Measurements from ENCODE around the gene SLC5A10. TPM values are rescaled to one million over a fixed set of nuclear protein-coding genes. Genes with fewer than 3 reads are reported as not detected.

Gene SLC5A10
- total RNA-seq, 1 donor from 2014 or later = not detected

DNA sequence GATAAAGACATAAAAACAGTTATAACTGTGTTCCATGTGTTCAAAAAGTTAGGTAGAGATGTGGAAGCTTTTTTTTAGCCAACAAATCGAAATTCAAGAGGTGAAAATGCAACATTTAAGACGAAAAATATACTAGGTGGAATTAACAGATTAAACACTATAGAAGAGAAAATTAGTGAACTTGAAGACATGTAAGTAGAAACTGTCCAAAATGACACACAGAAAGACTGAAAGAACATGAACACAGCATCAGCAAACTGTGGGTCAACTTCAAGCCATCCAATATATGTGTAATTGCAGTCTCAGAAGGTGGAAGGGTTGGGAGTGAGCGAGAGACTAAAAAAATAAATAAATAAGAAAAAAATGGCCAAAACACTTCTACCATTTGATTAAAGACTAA lies 43.3 kb downstream of the SLC5A10 start:
- H3K9me3 Mint-ChIP-seq = peaks cover 12% of the 10 kb centered on the region
- intact Hi-C loops (cut with micrococcal nuclease) = no loop called here
- no peak overlapping the region for H3K27ac Mint-ChIP-seq
- no peaks in the 10 kb centered on the region for H3K27me3 Mint-ChIP-seq (ENCODE audit: low read depth)
- no peak for DNase-seq (ENCODE audit: low spot score)
- peaks cover 35% of the 10 kb centered on the region for H3K36me3 Mint-ChIP-seq (ENCODE audit: low read depth)
- H3K4me3 Mint-ChIP-seq (ENCODE audit: low read depth) = no peak overlapping the region
- peaks cover 9% of the 10 kb centered on the region for H3K4me1 Mint-ChIP-seq (ENCODE audit: low read depth)

DNA sequence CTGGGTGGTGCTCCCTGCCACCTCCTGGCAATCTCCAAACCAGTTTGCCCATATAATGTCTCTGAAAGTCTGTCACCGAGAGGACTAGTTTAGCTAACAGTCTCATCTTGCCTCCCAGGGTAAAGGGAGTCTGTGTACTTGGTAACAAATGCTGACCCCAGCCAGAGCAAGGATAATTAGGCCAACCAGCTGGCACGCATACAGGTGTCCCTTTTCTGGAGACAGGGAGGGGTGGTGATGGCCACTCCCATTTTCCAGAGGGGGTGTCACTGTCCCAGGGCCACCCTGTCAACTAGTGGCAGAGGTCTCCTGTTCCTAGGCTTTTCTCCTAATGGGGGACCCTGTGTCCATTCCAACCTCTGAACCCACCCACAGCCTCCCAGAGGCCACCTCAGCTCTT lies 44.5 kb downstream of the SLC5A10 start:
- intact Hi-C loops (cut with micrococcal nuclease) = no loop called here
- no peak for DNase-seq (ENCODE audit: low spot score)
- H3K4me3 Mint-ChIP-seq (ENCODE audit: low read depth) = no peak overlapping the region
- no peaks in the 10 kb centered on the region for H3K27me3 Mint-ChIP-seq (ENCODE audit: low read depth)
- peaks cover 38% of the 10 kb centered on the region for H3K36me3 Mint-ChIP-seq (ENCODE audit: low read depth)
- peaks cover 12% of the 10 kb centered on the region for H3K9me3 Mint-ChIP-seq
- peaks cover 14% of the 10 kb centered on the region for H3K4me1 Mint-ChIP-seq (ENCODE audit: low read depth)
- H3K27ac Mint-ChIP-seq = no peak overlapping the region

GRCh38 chr17:18997650-18998196 lies 45.8 kb downstream of the SLC5A10 start:
- no peak for DNase-seq (ENCODE audit: low spot score)
- Mint-ChIP-seq H3K36me3 (ENCODE audit: low read depth) (peaks cover 47% of the 10 kb centered on the region), H3K4me1 (ENCODE audit: low read depth) (peaks cover 25% of the 10 kb centered on the region), H3K27ac (no peak overlapping the region), H3K27me3 (ENCODE audit: low read depth) (no peaks in the 10 kb centered on the region), H3K4me3 (ENCODE audit: low read depth) (no peak overlapping the region), H3K9me3 (peaks cover 12% of the 10 kb centered on the region)
- intact Hi-C loops (cut with micrococcal nuclease) = no loop called here

GRCh38 chr17:18999394-18999793 lies 47.4 kb downstream of the SLC5A10 start:
- peaks cover 42% of the 10 kb centered on the region for H3K36me3 Mint-ChIP-seq (ENCODE audit: low read depth)
- H3K4me3 Mint-ChIP-seq (ENCODE audit: low read depth) = no peak overlapping the region
- no peak overlapping the region for H3K27ac Mint-ChIP-seq
- H3K4me1 Mint-ChIP-seq (ENCODE audit: low read depth) = peaks cover 22% of the 10 kb centered on the region
- intact Hi-C loops (cut with micrococcal nuclease) = no loop called here
- H3K9me3 Mint-ChIP-seq = peaks cover 12% of the 10 kb centered on the region
- no peaks in the 10 kb centered on the region for H3K27me3 Mint-ChIP-seq (ENCODE audit: low read depth)
- no peak for DNase-seq (ENCODE audit: low spot score)

DNA sequence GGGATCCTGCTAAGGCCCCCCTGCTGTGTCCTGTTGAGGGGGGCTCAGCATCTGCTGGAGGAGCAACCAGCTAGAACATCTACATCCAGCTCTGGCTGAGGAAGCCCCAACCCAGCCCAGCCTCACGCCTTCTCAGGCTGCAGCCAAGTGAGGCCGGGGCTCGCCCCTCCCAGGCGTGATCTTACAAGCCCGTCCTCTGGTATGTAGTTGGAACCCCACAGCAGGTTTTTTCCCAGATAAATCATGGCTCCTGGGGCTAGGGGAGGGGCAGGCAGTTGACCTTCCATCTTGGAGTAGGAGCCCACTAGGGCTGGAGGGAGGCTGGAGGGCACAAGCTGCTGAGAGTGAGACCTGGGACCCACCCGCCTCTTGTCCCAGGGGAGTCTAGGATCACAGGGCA lies 47.9 kb downstream of the SLC5A10 start:
- Mint-ChIP-seq H3K4me1 (ENCODE audit: low read depth) (peaks cover 24% of the 10 kb centered on the region), H3K4me3 (ENCODE audit: low read depth) (no peak overlapping the region), H3K27me3 (ENCODE audit: low read depth) (no peaks in the 10 kb centered on the region), H3K9me3 (peaks cover 10% of the 10 kb centered on the region), H3K36me3 (ENCODE audit: low read depth) (peaks cover 40% of the 10 kb centered on the region), H3K27ac (no peak overlapping the region)
- no peak for DNase-seq (ENCODE audit: low spot score)
- intact Hi-C loops (cut with micrococcal nuclease) = no loop called here

- peaks cover 25% of the 10 kb centered on the region for H3K4me1 Mint-ChIP-seq (ENCODE audit: low read depth)
- intact Hi-C loops (cut with micrococcal nuclease) = no loop called here
- peaks cover 33% of the 10 kb centered on the region for H3K36me3 Mint-ChIP-seq (ENCODE audit: low read depth)
- no peak overlapping the region for H3K27ac Mint-ChIP-seq
- H3K9me3 Mint-ChIP-seq = peaks cover 3% of the 10 kb centered on the region
- no peaks in the 10 kb centered on the region for H3K27me3 Mint-ChIP-seq (ENCODE audit: low read depth)
- DNase-seq (ENCODE audit: low spot score) = no peak
- no peak overlapping the region for H3K4me3 Mint-ChIP-seq (ENCODE audit: low read depth)
Observed at GRCh38 chr17:19000531-19001325, 48.8 kb downstream of the SLC5A10 start.

GRCh38 chr17:19001907-19002590 lies 50.1 kb downstream of the SLC5A10 start:
- Mint-ChIP-seq H3K27ac (no peak overlapping the region), H3K36me3 (ENCODE audit: low read depth) (peaks cover 20% of the 10 kb centered on the region), H3K4me1 (ENCODE audit: low read depth) (peaks cover 25% of the 10 kb centered on the region), H3K9me3 (no peaks in the 10 kb centered on the region), H3K4me3 (ENCODE audit: low read depth) (peak overlapping the region; percentile 86), H3K27me3 (ENCODE audit: low read depth) (peaks cover 2% of the 10 kb centered on the region)
- intact Hi-C loops (cut with micrococcal nuclease) = no loop called here
- no peak for DNase-seq (ENCODE audit: low spot score)

DNA sequence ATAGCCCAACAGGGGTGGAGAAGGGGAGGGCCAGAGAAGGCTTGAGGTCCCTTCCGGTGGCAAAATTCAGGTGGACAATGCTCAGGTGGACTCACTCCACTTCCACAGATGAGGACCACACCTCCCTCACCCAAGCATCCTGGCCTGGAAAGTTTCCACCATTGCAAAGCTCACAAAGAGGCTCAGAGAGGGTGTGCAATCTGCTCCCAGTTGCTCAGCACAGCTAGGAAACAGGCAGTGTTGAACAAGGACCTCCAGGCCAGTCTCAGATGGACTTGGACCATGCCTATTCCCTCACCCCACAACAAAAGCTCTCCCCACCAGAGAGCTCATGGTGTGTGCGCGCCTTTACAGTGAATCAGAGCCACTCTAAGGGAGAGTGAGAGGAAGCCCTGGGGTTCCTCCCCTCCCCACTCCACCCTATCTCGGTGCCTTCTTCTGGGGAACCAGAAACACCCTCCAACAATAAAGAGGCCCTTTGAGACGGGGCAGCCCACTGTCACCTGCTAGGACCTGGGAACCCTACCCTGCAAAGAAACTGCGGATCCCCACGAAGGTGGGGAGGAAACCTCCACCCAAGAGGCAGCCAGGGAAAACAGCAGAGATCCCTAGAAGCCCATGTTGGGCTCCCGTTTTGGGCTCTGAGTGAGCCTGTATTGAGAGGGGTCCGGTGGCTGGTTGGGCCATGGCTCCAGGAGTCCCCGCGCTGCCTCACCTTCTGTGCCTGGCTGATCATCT lies 51.0 kb downstream of the SLC5A10 start:
- no peak for DNase-seq (ENCODE audit: low spot score)
- Mint-ChIP-seq H3K9me3 (no peaks in the 10 kb centered on the region), H3K4me1 (ENCODE audit: low read depth) (peaks cover 25% of the 10 kb centered on the region), H3K4me3 (ENCODE audit: low read depth) (peak overlapping the region; percentile 86), H3K27me3 (ENCODE audit: low read depth) (peaks cover 8% of the 10 kb centered on the region), H3K27ac (no peak overlapping the region), H3K36me3 (ENCODE audit: low read depth) (peaks cover 17% of the 10 kb centered on the region)
- intact Hi-C loops (cut with micrococcal nuclease) = no loop called here

DNA sequence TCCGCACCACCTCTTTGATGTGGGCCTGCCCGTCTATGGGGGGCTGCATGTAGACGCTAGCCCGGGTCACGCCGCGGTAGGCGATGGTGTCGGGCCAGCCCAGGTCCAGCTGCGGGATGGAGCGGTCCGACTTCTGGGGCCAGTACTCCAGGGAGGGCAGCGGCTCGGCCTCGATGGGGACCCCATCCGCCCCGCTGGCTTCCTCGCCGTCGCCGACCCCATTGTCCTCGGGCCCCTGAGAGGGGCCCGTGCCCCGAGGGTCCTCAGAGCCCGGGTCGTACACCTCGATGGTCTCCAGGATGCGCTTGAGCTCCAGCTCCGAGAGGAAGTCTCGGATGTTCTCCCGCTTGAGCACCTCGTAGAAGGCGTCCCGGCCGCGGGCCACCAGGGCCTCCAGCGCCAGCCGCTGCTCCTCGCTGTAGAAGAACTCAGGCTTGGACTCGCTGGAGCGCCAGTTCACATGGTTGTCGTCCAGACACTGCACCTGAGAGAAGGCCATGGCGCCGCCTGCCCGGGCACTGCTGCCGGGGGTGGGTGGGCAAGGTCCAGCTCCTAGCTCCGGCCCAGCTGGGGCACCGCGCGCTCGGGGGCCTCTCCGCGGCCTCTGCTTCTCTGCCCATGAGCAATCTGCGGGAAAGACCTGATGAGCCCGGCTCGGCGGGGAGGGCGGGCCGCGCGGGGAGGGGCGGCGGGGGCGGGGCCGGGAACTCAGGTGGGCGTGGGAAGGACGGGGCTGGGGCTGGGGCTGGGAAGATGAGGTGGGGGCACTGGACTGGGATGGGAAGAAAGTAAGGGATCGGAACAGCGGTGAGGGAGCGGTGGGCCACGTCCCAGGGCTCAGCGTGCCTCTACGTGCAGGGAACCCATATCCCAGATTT lies 51.8 kb downstream of the SLC5A10 start:
- intact Hi-C loops (cut with micrococcal nuclease) = no loop called here
- Mint-ChIP-seq H3K27ac (peak overlapping the region; percentile 68), H3K4me1 (ENCODE audit: low read depth) (peaks cover 25% of the 10 kb centered on the region), H3K9me3 (no peaks in the 10 kb centered on the region), H3K27me3 (ENCODE audit: low read depth) (peaks cover 8% of the 10 kb centered on the region), H3K36me3 (ENCODE audit: low read depth) (peaks cover 17% of the 10 kb centered on the region), H3K4me3 (ENCODE audit: low read depth) (peak overlapping the region; percentile 86)
- peak; percentile 17 for DNase-seq (ENCODE audit: low spot score)

GRCh38 chr17:19004421-19005136 lies 52.6 kb downstream of the SLC5A10 start, which contains the start of gene FAM83G:
Gene FAM83G, minus strand, starts transcription at chr17:19004764. Its CDS starts 723 bp downstream, at chr17:19004041.
- Mint-ChIP-seq H3K9me3 (no peaks in the 10 kb centered on the region), H3K27me3 (ENCODE audit: low read depth) (peaks cover 8% of the 10 kb centered on the region), H3K4me1 (ENCODE audit: low read depth) (peaks cover 25% of the 10 kb centered on the region), H3K27ac (peak within 1 kb of the TSS; percentile 68), H3K36me3 (ENCODE audit: low read depth) (peaks cover 17% of the 10 kb centered on the region), H3K4me3 (ENCODE audit: low read depth) (peak within 1 kb of the TSS; percentile 86)
- intact Hi-C loops (cut with micrococcal nuclease) = no loop called here
- DNase-seq (ENCODE audit: low spot score) = peak; percentile 80

DNA sequence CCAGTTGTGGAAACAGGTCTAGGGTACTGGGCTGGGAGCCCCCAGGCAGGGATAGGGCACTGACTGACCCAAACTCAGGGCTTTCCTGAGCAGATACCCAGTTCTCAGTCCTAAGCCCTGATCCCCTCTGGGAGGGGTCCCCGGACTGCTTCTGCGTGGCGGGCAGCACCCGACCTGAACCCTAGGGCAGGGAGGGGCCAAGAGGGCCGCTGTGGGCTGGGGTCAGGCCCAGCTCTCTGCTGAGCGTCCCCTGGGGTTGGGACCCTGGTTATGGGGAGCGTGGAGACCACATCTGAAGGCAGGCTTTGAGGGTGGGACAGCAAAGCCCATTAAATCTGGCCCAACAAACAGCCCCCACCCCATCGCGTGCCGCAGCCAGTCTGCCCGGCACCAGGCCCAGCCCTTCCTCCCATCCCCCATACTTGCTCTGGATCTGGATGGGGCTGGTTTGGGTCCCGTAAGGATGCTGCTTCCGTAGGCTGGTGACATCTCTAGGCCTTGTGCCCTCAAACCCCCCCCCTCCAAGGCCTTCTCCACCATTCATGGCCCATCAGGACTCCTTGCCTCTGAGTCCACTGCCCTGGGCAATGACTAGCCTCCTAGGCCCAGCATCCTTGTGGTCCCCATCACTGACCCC lies 53.3 kb downstream of the SLC5A10 start:
- Mint-ChIP-seq H3K27ac (no peak overlapping the region), H3K4me3 (ENCODE audit: low read depth) (peak overlapping the region; percentile 58), H3K36me3 (ENCODE audit: low read depth) (peaks cover 17% of the 10 kb centered on the region)

More for the DNA sequence above, 53.3 kb downstream of the SLC5A10 start:
- DNase-seq (ENCODE audit: low spot score) = no peak
- Mint-ChIP-seq H3K27me3 (ENCODE audit: low read depth) (peaks cover 8% of the 10 kb centered on the region), H3K9me3 (no peaks in the 10 kb centered on the region), H3K4me1 (ENCODE audit: low read depth) (peaks cover 25% of the 10 kb centered on the region)
- intact Hi-C loops (cut with micrococcal nuclease) = no loop called here
